ENCODE measurements around the gene TRIO.

Gene TRIO

DNA sequence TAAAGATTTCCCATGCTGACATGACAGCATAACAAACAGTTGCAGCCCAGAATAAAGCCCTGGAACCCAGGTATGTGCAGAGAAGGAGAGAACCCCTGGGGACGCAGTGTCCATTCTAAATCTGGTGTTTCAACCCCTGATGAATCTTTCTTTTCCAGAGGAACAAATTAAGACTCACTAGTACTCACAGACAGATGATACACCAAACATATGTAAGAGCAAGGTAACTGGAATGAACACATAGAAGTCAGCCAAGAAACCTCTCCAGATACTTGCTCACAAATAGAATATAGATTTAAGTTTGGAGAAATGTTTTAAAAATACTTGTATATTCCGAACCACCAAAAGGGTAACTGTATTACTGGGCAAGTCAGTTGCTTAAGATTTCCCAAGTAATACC, 307.6 kb downstream of the TRIO start:
- H3K4me1 ChIP-seq (ENCODE audit: insufficient read depth, low read length): peaks cover 26% of the 10 kb centered on the region
- no peak overlapping the region for H3K4me3 ChIP-seq (ENCODE audit: low read length)
- H3K27ac ChIP-seq (ENCODE audit: low read length): no peak overlapping the region
- no peak overlapping the region for H3K9ac ChIP-seq (ENCODE audit: low read depth, low read length)
- H3K27me3 ChIP-seq (ENCODE audit: insufficient read depth, low read length): no peaks in the 10 kb centered on the region
- H3K9me3 ChIP-seq (ENCODE audit: insufficient read depth, low read depth, low read length): no peaks in the 10 kb centered on the region
- peaks cover 16% of the 10 kb centered on the region for H3K36me3 ChIP-seq (ENCODE audit: insufficient read depth, low read depth, low read length)

GRCh38 chr5:14451871-14452270, 308.7 kb downstream of the TRIO start:
- no peaks in the 10 kb centered on the region for H3K27me3 ChIP-seq (ENCODE audit: insufficient read depth, low read length)
- peak overlapping the region; percentile 19; the same call in 1 of the 2 replicates for H3K9ac ChIP-seq (ENCODE audit: low read depth, low read length)
- peaks cover 16% of the 10 kb centered on the region for H3K36me3 ChIP-seq (ENCODE audit: insufficient read depth, low read depth, low read length)
- H3K4me1 ChIP-seq (ENCODE audit: insufficient read depth, low read length): peaks cover 21% of the 10 kb centered on the region
- no peaks in the 10 kb centered on the region for H3K9me3 ChIP-seq (ENCODE audit: insufficient read depth, low read depth, low read length)
- H3K4me3 ChIP-seq (ENCODE audit: low read length): no peak overlapping the region
- no peak overlapping the region for H3K27ac ChIP-seq (ENCODE audit: low read length)

DNA sequence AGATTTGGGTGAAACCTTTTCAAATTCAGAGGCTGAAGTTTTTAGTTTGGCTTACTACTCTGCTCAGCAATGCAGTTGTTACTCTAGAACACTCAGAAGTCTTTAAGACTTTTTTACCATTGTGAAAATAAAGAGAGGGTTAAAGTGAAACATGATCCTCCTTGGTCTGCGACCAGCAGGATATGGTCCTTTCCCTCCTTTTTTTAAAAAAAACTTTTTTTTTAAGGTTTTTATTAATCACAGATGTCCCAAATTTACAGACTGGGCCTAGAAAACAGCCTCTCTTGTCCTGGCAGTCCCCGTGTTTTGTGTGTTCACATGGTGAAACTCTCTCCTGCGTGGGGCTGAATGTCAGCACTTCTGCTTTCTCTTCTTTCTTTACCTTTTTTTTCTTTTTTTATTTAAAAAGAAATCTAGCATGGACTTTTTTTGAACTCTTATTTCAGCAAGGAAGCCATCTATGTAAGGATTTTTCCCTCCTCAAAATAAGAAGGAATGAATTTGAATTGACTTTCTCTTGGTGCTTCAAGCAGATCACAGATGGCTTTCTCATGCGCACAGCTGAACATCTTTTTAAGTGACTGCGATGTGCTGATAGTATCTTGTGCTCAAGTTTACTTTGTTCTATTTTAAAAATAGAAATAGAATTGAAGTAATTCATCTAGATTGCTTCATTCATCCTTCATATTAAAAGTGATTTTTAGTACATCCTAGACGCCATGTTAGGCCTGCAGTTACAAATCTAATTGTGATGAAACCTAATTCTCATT, 309.7 kb downstream of the TRIO start:
- H3K9me3 ChIP-seq (ENCODE audit: insufficient read depth, low read depth, low read length): no peaks in the 10 kb centered on the region
- 0 out of 2 replicates have a peak overlapping the region, but pooled peaks have one; percentile 19 for H3K9ac ChIP-seq (ENCODE audit: low read depth, low read length)
- H3K27me3 ChIP-seq (ENCODE audit: insufficient read depth, low read length): no peaks in the 10 kb centered on the region
- H3K27ac ChIP-seq (ENCODE audit: low read length): no peak overlapping the region
- H3K36me3 ChIP-seq (ENCODE audit: insufficient read depth, low read depth, low read length): peaks cover 16% of the 10 kb centered on the region
- H3K4me1 ChIP-seq (ENCODE audit: insufficient read depth, low read length): peaks cover 18% of the 10 kb centered on the region; the same call in 1 of the 2 replicates
- H3K4me3 ChIP-seq (ENCODE audit: low read length): no peak overlapping the region

GRCh38 chr5:14453481-14453880, 310.3 kb downstream of the TRIO start:
- Histone ChIP-seq H3K9ac (ENCODE audit: low read depth, low read length) (no peak overlapping the region), H3K27ac (ENCODE audit: low read length) (no peak overlapping the region), H3K4me3 (ENCODE audit: low read length) (no peak overlapping the region), H3K27me3 (ENCODE audit: insufficient read depth, low read length) (no peaks in the 10 kb centered on the region), H3K9me3 (ENCODE audit: insufficient read depth, low read depth, low read length) (no peaks in the 10 kb centered on the region), H3K4me1 (ENCODE audit: insufficient read depth, low read length) (peaks cover 16% of the 10 kb centered on the region; the same call in 1 of the 2 replicates), H3K36me3 (ENCODE audit: insufficient read depth, low read depth, low read length) (peaks cover 16% of the 10 kb centered on the region)

DNA sequence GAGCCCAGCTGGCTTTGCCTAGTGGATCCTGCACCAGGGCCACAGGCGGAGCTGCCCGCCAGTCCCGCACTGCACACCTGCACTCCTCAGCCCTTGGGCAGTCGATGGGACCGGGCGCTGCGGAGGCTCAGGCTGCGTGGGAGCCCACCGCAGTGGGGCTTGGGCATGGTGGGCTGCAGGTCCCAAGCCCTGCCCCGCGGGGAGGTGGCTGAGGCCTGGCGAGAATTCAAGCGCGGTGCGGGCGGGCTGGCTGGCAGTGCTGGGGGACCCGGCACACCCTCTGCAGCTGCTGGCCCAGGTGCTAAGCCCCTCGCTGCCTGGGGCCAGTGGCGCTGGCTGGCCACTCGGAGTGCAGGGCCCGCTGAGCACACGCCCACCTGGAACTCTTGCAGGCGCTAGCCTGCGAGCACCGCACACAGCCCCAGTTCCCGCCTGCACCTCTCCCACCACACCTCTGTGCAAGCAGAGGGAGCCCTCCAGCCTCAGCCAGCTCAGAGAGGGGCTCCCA, 312.7 kb downstream of the TRIO start:
- H3K4me1 ChIP-seq (ENCODE audit: insufficient read depth, low read length): peaks cover 16% of the 10 kb centered on the region; the same call in 1 of the 2 replicates
- no peaks in the 10 kb centered on the region for H3K9me3 ChIP-seq (ENCODE audit: insufficient read depth, low read depth, low read length)
- H3K27ac ChIP-seq (ENCODE audit: low read length): no peak overlapping the region
- peaks cover 25% of the 10 kb centered on the region for H3K36me3 ChIP-seq (ENCODE audit: insufficient read depth, low read depth, low read length)
- H3K4me3 ChIP-seq (ENCODE audit: low read length): no peak overlapping the region
- no peak overlapping the region for H3K9ac ChIP-seq (ENCODE audit: low read depth, low read length)
- H3K27me3 ChIP-seq (ENCODE audit: insufficient read depth, low read length): no peaks in the 10 kb centered on the region

DNA sequence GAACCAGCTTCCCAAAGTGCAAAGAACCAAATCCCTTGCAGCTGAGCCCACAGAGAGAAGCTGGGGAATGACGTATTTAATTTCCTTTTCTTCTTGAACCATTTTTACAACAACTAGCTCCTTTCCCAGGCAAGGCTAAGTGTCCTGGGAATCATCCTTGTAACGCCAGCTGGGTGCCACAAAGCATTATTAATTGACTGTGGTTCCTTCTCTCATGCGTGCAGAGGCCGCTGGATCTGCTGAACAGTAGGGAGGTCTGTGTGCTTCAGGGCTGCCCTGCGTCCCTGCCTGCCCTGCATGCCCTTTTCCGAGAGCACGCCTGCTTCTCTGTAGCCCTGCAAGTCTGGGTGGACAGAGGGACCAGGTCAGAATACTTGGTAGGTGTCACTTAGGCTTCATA, 314.3 kb downstream of the TRIO start:
- Histone ChIP-seq H3K9me3 (ENCODE audit: insufficient read depth, low read depth, low read length) (no peaks in the 10 kb centered on the region), H3K4me1 (ENCODE audit: insufficient read depth, low read length) (peaks cover 5% of the 10 kb centered on the region; the same call in 1 of the 2 replicates), H3K27ac (ENCODE audit: low read length) (no peak overlapping the region), H3K27me3 (ENCODE audit: insufficient read depth, low read length) (no peaks in the 10 kb centered on the region), H3K36me3 (ENCODE audit: insufficient read depth, low read depth, low read length) (peaks cover 40% of the 10 kb centered on the region), H3K4me3 (ENCODE audit: low read length) (no peak overlapping the region), H3K9ac (ENCODE audit: low read depth, low read length) (no peak overlapping the region)

GRCh38 chr5:14458414-14458813, 315.3 kb downstream of the TRIO start:
- no peak overlapping the region for H3K4me3 ChIP-seq (ENCODE audit: low read length)
- H3K4me1 ChIP-seq (ENCODE audit: insufficient read depth, low read length): no peaks in the 10 kb centered on the region
- H3K27me3 ChIP-seq (ENCODE audit: insufficient read depth, low read length): no peaks in the 10 kb centered on the region
- H3K9me3 ChIP-seq (ENCODE audit: insufficient read depth, low read depth, low read length): no peaks in the 10 kb centered on the region
- peaks cover 49% of the 10 kb centered on the region for H3K36me3 ChIP-seq (ENCODE audit: insufficient read depth, low read depth, low read length)
- no peak overlapping the region for H3K27ac ChIP-seq (ENCODE audit: low read length)
- H3K9ac ChIP-seq (ENCODE audit: low read depth, low read length): no peak overlapping the region

GRCh38 chr5:14460844-14461398, 317.8 kb downstream of the TRIO start:
- Histone ChIP-seq H3K9me3 (ENCODE audit: insufficient read depth, low read depth, low read length) (no peaks in the 10 kb centered on the region), H3K27ac (ENCODE audit: low read length) (no peak overlapping the region), H3K36me3 (ENCODE audit: insufficient read depth, low read depth, low read length) (peaks cover 63% of the 10 kb centered on the region), H3K9ac (ENCODE audit: low read depth, low read length) (no peak overlapping the region), H3K4me3 (ENCODE audit: low read length) (no peak overlapping the region), H3K27me3 (ENCODE audit: insufficient read depth, low read length) (no peaks in the 10 kb centered on the region), H3K4me1 (ENCODE audit: insufficient read depth, low read length) (no peaks in the 10 kb centered on the region)

GRCh38 chr5:14462681-14463080, 319.5 kb downstream of the TRIO start:
- H3K36me3 ChIP-seq (ENCODE audit: insufficient read depth, low read depth, low read length): peaks cover 79% of the 10 kb centered on the region
- no peak overlapping the region for H3K4me3 ChIP-seq (ENCODE audit: low read length)
- H3K27ac ChIP-seq (ENCODE audit: low read length): no peak overlapping the region
- H3K27me3 ChIP-seq (ENCODE audit: insufficient read depth, low read length): no peaks in the 10 kb centered on the region
- H3K9me3 ChIP-seq (ENCODE audit: insufficient read depth, low read depth, low read length): no peaks in the 10 kb centered on the region
- H3K4me1 ChIP-seq (ENCODE audit: insufficient read depth, low read length): no peaks in the 10 kb centered on the region
- H3K9ac ChIP-seq (ENCODE audit: low read depth, low read length): no peak overlapping the region

DNA sequence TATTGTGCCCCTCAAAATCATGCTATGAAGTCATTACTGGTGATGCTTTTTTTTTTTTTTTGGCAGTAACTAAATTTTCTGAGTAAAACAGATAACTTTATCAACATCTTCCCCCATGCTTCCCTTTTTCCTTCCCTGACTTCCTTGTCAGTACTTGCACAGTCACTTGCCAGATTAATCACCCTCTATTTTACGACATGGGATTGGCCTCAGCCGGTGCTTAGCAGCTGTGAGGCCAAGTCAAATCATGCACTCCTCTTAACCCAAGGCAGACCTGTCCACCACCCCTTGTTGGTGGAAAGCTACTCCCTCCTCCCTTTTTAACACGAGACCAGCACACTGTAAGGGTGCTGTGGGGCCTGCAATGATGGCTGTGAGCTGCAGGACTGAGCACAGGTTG, 320.5 kb downstream of the TRIO start:
- Histone ChIP-seq H3K27me3 (ENCODE audit: insufficient read depth, low read length) (no peaks in the 10 kb centered on the region), H3K4me3 (ENCODE audit: low read length) (no peak overlapping the region), H3K4me1 (ENCODE audit: insufficient read depth, low read length) (no peaks in the 10 kb centered on the region), H3K9me3 (ENCODE audit: insufficient read depth, low read depth, low read length) (no peaks in the 10 kb centered on the region), H3K27ac (ENCODE audit: low read length) (no peak overlapping the region), H3K36me3 (ENCODE audit: insufficient read depth, low read depth, low read length) (peaks cover 79% of the 10 kb centered on the region), H3K9ac (ENCODE audit: low read depth, low read length) (no peak overlapping the region)

- no peaks in the 10 kb centered on the region for H3K9me3 ChIP-seq (ENCODE audit: insufficient read depth, low read depth, low read length)
- peaks cover 76% of the 10 kb centered on the region for H3K36me3 ChIP-seq (ENCODE audit: insufficient read depth, low read depth, low read length)
- no peaks in the 10 kb centered on the region for H3K27me3 ChIP-seq (ENCODE audit: insufficient read depth, low read length)
- no peaks in the 10 kb centered on the region for H3K4me1 ChIP-seq (ENCODE audit: insufficient read depth, low read length)
- no peak overlapping the region for H3K4me3 ChIP-seq (ENCODE audit: low read length)
- no peak overlapping the region for H3K27ac ChIP-seq (ENCODE audit: low read length)
- no peak overlapping the region for H3K9ac ChIP-seq (ENCODE audit: low read depth, low read length)
Observed at GRCh38 chr5:14464096-14464495, 321.0 kb downstream of the TRIO start.

DNA sequence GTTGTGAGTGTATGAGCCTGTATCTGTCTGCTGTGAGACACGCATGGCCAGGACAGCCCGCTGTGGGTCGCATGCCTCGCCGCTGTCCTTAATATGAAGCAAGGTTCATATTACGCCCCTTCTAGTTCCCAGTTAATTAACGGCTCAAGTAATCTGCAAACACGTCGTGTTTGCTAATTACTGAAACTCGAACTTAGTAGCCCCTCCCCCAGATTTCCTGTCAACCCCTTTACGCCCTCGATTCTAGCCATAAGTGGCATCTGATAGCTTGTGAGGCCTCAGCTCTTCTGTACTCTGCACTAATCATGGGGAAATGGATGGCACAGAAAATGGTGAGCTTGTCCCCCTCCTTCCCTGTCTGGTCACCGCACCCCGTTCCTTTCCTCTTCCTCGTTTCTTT, 321.5 kb downstream of the TRIO start:
- H3K4me3 ChIP-seq (ENCODE audit: low read length): no peak overlapping the region

More for the DNA sequence above, 321.5 kb downstream of the TRIO start:
- H3K9me3 ChIP-seq (ENCODE audit: insufficient read depth, low read depth, low read length): no peaks in the 10 kb centered on the region
- peaks cover 71% of the 10 kb centered on the region for H3K36me3 ChIP-seq (ENCODE audit: insufficient read depth, low read depth, low read length)
- no peaks in the 10 kb centered on the region for H3K4me1 ChIP-seq (ENCODE audit: insufficient read depth, low read length)
- H3K9ac ChIP-seq (ENCODE audit: low read depth, low read length): no peak overlapping the region
- H3K27ac ChIP-seq (ENCODE audit: low read length): no peak overlapping the region
- no peaks in the 10 kb centered on the region for H3K27me3 ChIP-seq (ENCODE audit: insufficient read depth, low read length)
